ENCODE results near the gene SORCS2.

GRCh38 chr4:7392438-7393421, 200.4 kb downstream of the SORCS2 start:
- TF ChIP-seq POLR2A (IDR thresholded peaks at IDR 0.05): no peak
- no peak for TF ChIP-seq CTCF (IDR thresholded peaks at IDR 0.05)
- no peak for TF ChIP-seq POLR2AphosphoS5 (IDR thresholded peaks at IDR 0.05)

Data from breast epithelium (tissue), 3 donors.